ENCODE data around the gene PHACTR3.

Gene PHACTR3

GRCh38 chr20:59624401-59624800, 20.1 kb downstream of the PHACTR3 start:
- no peak for DNase-seq

GRCh38 chr20:59625214-59625922, 21.0 kb downstream of the PHACTR3 start:
- no peak for DNase-seq

GRCh38 chr20:59627298-59627697, 23.0 kb downstream of the PHACTR3 start:
- DNase-seq, result no peak

GRCh38 chr20:59628171-59628570, 23.8 kb downstream of the PHACTR3 start:
- DNase-seq, result no peak

GRCh38 chr20:59629141-59630045, 25.1 kb downstream of the PHACTR3 start:
- DNase-seq, result no peak

GRCh38 chr20:59630526-59630925, 26.2 kb downstream of the PHACTR3 start:
- DNase-seq, result no peak

- no peak for DNase-seq
Measured at GRCh38 chr20:59631751-59632540, 27.6 kb downstream of the PHACTR3 start.

- DNase-seq, result no peak
Measured at GRCh38 chr20:59632541-59633113, 28.3 kb downstream of the PHACTR3 start.

GRCh38 chr20:59633656-59634251, 29.4 kb downstream of the PHACTR3 start:
- no peak for DNase-seq

- DNase-seq, result no peak
Measured at GRCh38 chr20:59634435-59635005, 30.2 kb downstream of the PHACTR3 start.

- DNase-seq, result no peak
Measured at GRCh38 chr20:59636766-59637370, 32.5 kb downstream of the PHACTR3 start.

GRCh38 chr20:59640267-59640666, 35.9 kb downstream of the PHACTR3 start:
- DNase-seq, result no peak

- no peak for DNase-seq
Measured at GRCh38 chr20:59643615-59644061, 39.3 kb downstream of the PHACTR3 start.

- DNase-seq, result no peak
Measured at GRCh38 chr20:59644371-59644939, 40.1 kb downstream of the PHACTR3 start.

GRCh38 chr20:59645271-59645670, 40.9 kb downstream of the PHACTR3 start:
- no peak for DNase-seq

- no peak for DNase-seq
Measured at GRCh38 chr20:59645761-59646171, 41.4 kb downstream of the PHACTR3 start.

GRCh38 chr20:59646487-59646886, 42.1 kb downstream of the PHACTR3 start:
- no peak for DNase-seq

GRCh38 chr20:59647271-59647670, 42.9 kb downstream of the PHACTR3 start:
- DNase-seq, result no peak

- DNase-seq, result no peak
Measured at GRCh38 chr20:59648466-59649070, 44.2 kb downstream of the PHACTR3 start.

- DNase-seq, result no peak
Measured at GRCh38 chr20:59650418-59650817, 46.1 kb downstream of the PHACTR3 start.

GRCh38 chr20:59652381-59652780, 48.0 kb downstream of the PHACTR3 start:
- DNase-seq, result no peak

Measured in COR-L47 (cell line).